B cell (primary cell): ENCODE data around the gene KIF13A. TPM values are rescaled to one million over a fixed set of nuclear protein-coding genes. Genes with fewer than 3 reads are reported as not detected.

Source experiments
- ATAC-seq: fragments of 200-7000 bp; cut with Tn5 transposase; one replicate; pipeline ENCODE4 v1.10.0; 2021; ENCODE audit warnings: low read depth, mild to moderate bottlenecking, moderate number of reproducible peaks, moderate library complexity
- CTCF ChIA-PET: fragments of 350-600 bp; sonication (Branson Sonifier 250); formaldehyde crosslinking; loops from one replicate; lab custom pipeline; 2021; ENCODE audit warnings: antibody characterized with exemption, inconsistent platforms; lab: Charles Lee
- POLR2A ChIA-PET: fragments of 350-600 bp; sonication (Branson Sonifier 250); formaldehyde crosslinking; loops from one replicate; lab custom pipeline; 2021; ENCODE audit warnings: antibody characterized with exemption; lab: Charles Lee
- DNase-seq: peaks from one replicate; pipeline ENCODE4 v3.0.0; 2013
- H2AFZ ChIP-seq: 2 replicates; pipeline ENCODE4 v1.6.1; 2012; ENCODE audit warnings: mild to moderate bottlenecking, low read depth, low read length; ENCODE audit not compliant: insufficient read depth, poor library complexity, severe bottlenecking
- H3K27ac ChIP-seq, 2 donors: 1 replicate in 1 of 2; 2 replicates in 1 of 2; pipeline ENCODE4 v1.5.1; 2012 to 2013; ENCODE audit warnings: low read length in 2 of 2, mild to moderate bottlenecking in 2 of 2, moderate library complexity in 1 of 2
- H3K27me3 ChIP-seq, 4 experiments: fragments of 200-600 bp in 1 of 4; sonication (generic) in 1 of 4; replicated peaks in 1 of 4; 1 replicate in 2 of 4; 2 replicates in 2 of 4; pipeline versions ENCODE4 v1.6.1 to v1.7.0; 2013 to 2016; ENCODE audit warnings: low read length in 3 of 4, mild to moderate bottlenecking in 2 of 4, mixed read lengths in 1 of 4, moderate library complexity in 1 of 4; ENCODE audit not compliant: insufficient read depth in 4 of 4, control insufficient read depth in 3 of 4; ENCODE audit errors: control extremely low read depth in 1 of 4
- H3K36me3 ChIP-seq, 2 experiments: replicated peaks in 1 of 2; 1 replicate in 1 of 2; 2 replicates in 1 of 2; pipeline versions ENCODE4 v1.6.1 to v1.7.1; 2013; ENCODE audit warnings: low read length in 1 of 2; ENCODE audit not compliant: insufficient read depth in 2 of 2, control insufficient read depth in 1 of 2; ENCODE audit errors: control extremely low read depth in 1 of 2, extremely low read depth in 1 of 2
- H3K4me1 ChIP-seq, 2 donors: fragments of 200-600 bp in 1 of 2; sonication (generic) in 1 of 2; 1 replicate in 1 of 2; 2 replicates in 1 of 2; pipeline versions ENCODE4 v1.5.1 to v1.6.1; 2013 to 2017; ENCODE audit warnings: low read length in 2 of 2; ENCODE audit not compliant: control insufficient read depth in 2 of 2, insufficient read depth in 2 of 2
- H3K4me2 ChIP-seq: replicated peaks from 2 replicates; pipeline ENCODE3; 2012; ENCODE audit warnings: mild to moderate bottlenecking, low read depth, low read length; ENCODE audit not compliant: poor library complexity, severe bottlenecking
- H3K4me3 ChIP-seq, 5 experiments: fragments of 200-600 bp in 1 of 5; sonication (generic) in 1 of 5; 1 replicate in 3 of 5; 2 replicates in 2 of 5; pipeline versions ENCODE4 v1.5.1 to v1.7.0; 2011 to 2016; ENCODE audit warnings: low read length in 4 of 5, mild to moderate bottlenecking in 4 of 5, low read depth in 2 of 5, control low read depth in 1 of 5, moderate library complexity in 1 of 5; ENCODE audit not compliant: insufficient read depth in 1 of 5; ENCODE audit errors: control extremely low read depth in 1 of 5, extremely low read depth in 1 of 5
- H3K79me2 ChIP-seq: fragments of 200-600 bp; sonication (generic); one replicate; pipeline ENCODE4 v1.6.0; 2016; ENCODE audit warnings: low read length; ENCODE audit not compliant: control insufficient read depth, insufficient read depth
- H3K9ac ChIP-seq: fragments of 200-600 bp; sonication (generic); 2 replicates; pipeline ENCODE4 v1.6.1; 2017; ENCODE audit warnings: mild to moderate bottlenecking, low read length, moderate library complexity
- H3K9me3 ChIP-seq, 3 donors: one replicate each; pipeline versions ENCODE4 v1.6.1 to v1.7.1; 2013; ENCODE audit warnings: low read length in 2 of 3; ENCODE audit not compliant: control insufficient read depth in 2 of 3, insufficient read depth in 1 of 3; ENCODE audit errors: control extremely low read depth in 1 of 3
- H4K20me1 ChIP-seq: 2 replicates; pipeline ENCODE4 v1.6.0; 2012; ENCODE audit warnings: mild to moderate bottlenecking, low read length; ENCODE audit not compliant: insufficient read depth, control insufficient read depth, poor library complexity, severe bottlenecking
- H3K27ac Mint-ChIP-seq: one replicate; pipeline ENCODE4 v1.8.0; 2021; ENCODE audit warnings: mixed read lengths
- H3K27me3 Mint-ChIP-seq: one replicate; pipeline ENCODE4 v1.8.0; 2021; ENCODE audit warnings: mixed read lengths
- H3K4me1 Mint-ChIP-seq: one replicate; pipeline ENCODE4 v1.8.0; 2021; ENCODE audit warnings: mixed read lengths
- H3K4me3 Mint-ChIP-seq: one replicate; pipeline ENCODE4 v1.8.0; 2021; ENCODE audit warnings: mixed read lengths
- H3K9me3 Mint-ChIP-seq: one replicate; pipeline ENCODE4 v1.8.0; 2022; ENCODE audit warnings: mixed read lengths; ENCODE audit not compliant: insufficient read depth
- CTCF ChIP-seq: fragments of 200-600 bp; IDR thresholded peaks from one replicate; pipeline ENCODE4 v1.8.0; 2022; ENCODE audit warnings: antibody characterized with exemption, mild to moderate bottlenecking
- EZH2 ChIP-seq: IDR thresholded peaks from 2 replicates; pipeline ENCODE4 v1.6.1; 2012; ENCODE audit warnings: borderline replicate concordance, low read depth, mild to moderate bottlenecking, moderate library complexity, low read length; ENCODE audit not compliant: insufficient read depth, poor library complexity, severe bottlenecking
- WGBS: methylation state at CpG from one replicate; pipeline ENCODE4 v1.1.5; 2013; ENCODE audit warnings: missing lambda C conversion rate; ENCODE audit not compliant: insufficient coverage; 5-methylcytosine and 5-hydroxymethylcytosine counted together
- intact Hi-C: fragments of 100-400 bp; cut with micrococcal nuclease; formaldehyde crosslinking; loops from one replicate; pipeline ENCODE4 v1.10.0; 2022
- polyA plus RNA-seq: library from polyadenylated mRNA; depleted of rRNA; stranded (reverse); fragments of >200 nt; gene quantifications from 2 replicates; pipeline ENCODE4 v1.2.3, GENCODE V29; 2012
- total RNA-seq, 2 donors: library from RNA; stranded (reverse); fragments of 120-200 nt in 1 of 2; gene quantifications; 1 replicate in 1 of 2; 2 replicates in 1 of 2; pipeline versions ENCODE4 v1.2.3 to v1.2.4, GENCODE V29; 2013 to 2022

KIF13A gene
- total and polyA plus RNA-seq, 2 donors (not counting 1 experiment from before 2014, with no cell fraction given), result 2.1 to 23.4 TPM

- POLR2A ChIA-PET, result no interaction called here
- H3K4me2 ChIP-seq, result no peak overlapping the region
- Mint-ChIP-seq H3K4me3 (no peak overlapping the region), H3K9me3 (no peaks in the 10 kb centered on the region), H3K27ac (no peak overlapping the region), H3K27me3 (no peaks in the 10 kb centered on the region), H3K4me1 (no peaks in the 10 kb centered on the region)
- no peak overlapping the region for H2AFZ ChIP-seq
- CTCF ChIA-PET, result no interaction called here
- H3K4me3 ChIP-seq, result no peak overlapping the region
- no CpG with 5 or more reads among the region's 1 CpG for WGBS
- no peaks in the 10 kb centered on the region for H4K20me1 ChIP-seq
- no peaks in the 10 kb centered on the region for H3K4me1 ChIP-seq
- TF ChIP-seq CTCF (no peak), EZH2 (no peak)
- no peak overlapping the region for H3K9ac ChIP-seq
- DNase-seq, result no peak
- peaks cover 0 to 2% of the 10 kb centered on the region in 2 experiments for H3K36me3 ChIP-seq
- intact Hi-C loops, result no loop called here
- no peaks in the 10 kb centered on the region for H3K9me3 ChIP-seq
- H3K27me3 ChIP-seq, result no peaks in the 10 kb centered on the region
- no peak overlapping the region for H3K27ac ChIP-seq
- no peak for ATAC-seq
- H3K79me2 ChIP-seq, result no peaks in the 10 kb centered on the region
These were observed 218.6 kb downstream of the KIF13A start for GRCh38 chr6:17768881-17769280.

- no peaks in the 10 kb centered on the region for H3K27me3 ChIP-seq
- H3K9me3 Mint-ChIP-seq, result no peaks in the 10 kb centered on the region
- TF ChIP-seq EZH2, result no peak
- TF ChIP-seq CTCF, result no peak
- no peaks in the 10 kb centered on the region for H3K79me2 ChIP-seq
- H3K9me3 ChIP-seq, result no peaks in the 10 kb centered on the region
- no peak for DNase-seq
- no peak overlapping the region for H2AFZ ChIP-seq
- H4K20me1 ChIP-seq, result no peaks in the 10 kb centered on the region
- intact Hi-C loops, result no loop called here
- H3K4me3 Mint-ChIP-seq, result no peak overlapping the region
- ChIA-PET CTCF (no interaction called here), POLR2A (no interaction called here)
- WGBS, result no CpG with 5 or more reads among the region's 3 CpGs
- peaks cover 0 to 2% of the 10 kb centered on the region in 2 experiments for H3K36me3 ChIP-seq
- no peak overlapping the region for H3K9ac ChIP-seq
- H3K4me3 ChIP-seq, result no peak overlapping the region
- no peaks in the 10 kb centered on the region for H3K4me1 Mint-ChIP-seq
- H3K4me2 ChIP-seq, result no peak overlapping the region
- no peaks in the 10 kb centered on the region for H3K27me3 Mint-ChIP-seq
- H3K4me1 ChIP-seq, result no peaks in the 10 kb centered on the region
- H3K27ac ChIP-seq, result no peak overlapping the region
- H3K27ac Mint-ChIP-seq, result no peak overlapping the region
- ATAC-seq, result no peak
These were observed 219.0 kb downstream of the KIF13A start for GRCh38 chr6:17768388-17768787.
